Measurements from ENCODE around the gene ADGRB3.
"Not testable (repeated sequence)": the region's sequence is repeated elsewhere in the genome, so short reads cannot be mapped to it uniquely, and the experiment has no call there.

ADGRB3 gene

GRCh38 chr6:69284176-69284730 is 649.2 kb downstream of the ADGRB3 start:
- DNase-seq (ENCODE audit: low spot score), result no peak
- no peak overlapping the region for H3K27ac ChIP-seq
- TF ChIP-seq CTCF (IDR thresholded peaks at IDR 0.05), result no peak
- H3K4me3 ChIP-seq, result no peak overlapping the region

DNA sequence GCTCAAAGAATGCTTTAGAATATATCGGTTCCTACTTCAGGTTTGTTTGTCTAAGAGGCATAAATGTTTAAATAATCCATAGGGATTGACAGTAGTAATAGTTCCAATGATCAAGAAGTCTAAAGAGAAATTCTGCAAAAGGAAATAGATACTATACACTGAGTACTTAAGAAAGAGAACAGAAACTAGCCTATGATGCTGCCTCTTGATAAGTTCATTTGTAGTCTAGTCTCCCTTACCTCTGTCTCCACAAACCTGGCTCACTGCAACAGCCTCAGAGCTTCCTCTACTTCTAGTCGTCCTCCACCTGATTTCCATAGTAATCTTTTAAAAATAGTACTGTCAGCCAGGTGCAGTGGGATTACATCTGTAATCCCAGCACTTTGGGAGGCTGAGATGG is 650.0 kb downstream of the ADGRB3 start:
- no peak for DNase-seq (ENCODE audit: low spot score)
- no peak for TF ChIP-seq CTCF (IDR thresholded peaks at IDR 0.05)
- Histone ChIP-seq H3K4me3 (no peak overlapping the region), H3K27ac (no peak overlapping the region)

GRCh38 chr6:69286331-69286730 is 651.2 kb downstream of the ADGRB3 start:
- TF ChIP-seq CTCF (IDR thresholded peaks at IDR 0.05), result no peak
- Histone ChIP-seq H3K4me3 (no peak overlapping the region), H3K27ac (no peak overlapping the region)
- DNase-seq (ENCODE audit: low spot score), result no peak

DNA sequence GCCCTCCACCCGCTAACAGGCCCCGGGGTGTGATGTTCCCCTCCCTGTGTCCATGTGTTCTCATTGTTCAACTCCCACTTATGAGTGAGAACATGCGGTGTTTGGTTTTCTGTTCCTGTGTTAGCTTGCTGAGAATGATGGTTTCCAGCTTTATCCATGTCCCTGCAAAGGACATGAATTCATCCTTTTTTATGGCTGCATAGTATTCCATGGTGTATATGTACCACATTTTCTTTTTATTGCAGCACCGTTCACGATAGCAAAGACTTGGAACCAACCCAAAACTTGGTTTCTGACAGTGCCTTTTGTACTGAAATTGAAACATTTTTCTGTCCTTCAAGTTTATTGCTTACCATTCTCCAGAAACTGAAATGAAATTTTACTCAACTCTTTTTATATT is 653.1 kb downstream of the ADGRB3 start:
- H3K27ac ChIP-seq; H3K4me3 ChIP-seq; DNase-seq (ENCODE audit: low spot score): not testable (repeated sequence)

- no peak overlapping the region for H3K27ac ChIP-seq
- DNase-seq (ENCODE audit: low spot score), result no peak
- TF ChIP-seq CTCF (IDR thresholded peaks at IDR 0.05), result no peak
- no peak overlapping the region for H3K4me3 ChIP-seq
Measured at GRCh38 chr6:69289689-69290495, 654.8 kb downstream of the ADGRB3 start.

GRCh38 chr6:69293471-69293870 is 658.4 kb downstream of the ADGRB3 start:
- no peak for TF ChIP-seq CTCF (IDR thresholded peaks at IDR 0.05)

DNA sequence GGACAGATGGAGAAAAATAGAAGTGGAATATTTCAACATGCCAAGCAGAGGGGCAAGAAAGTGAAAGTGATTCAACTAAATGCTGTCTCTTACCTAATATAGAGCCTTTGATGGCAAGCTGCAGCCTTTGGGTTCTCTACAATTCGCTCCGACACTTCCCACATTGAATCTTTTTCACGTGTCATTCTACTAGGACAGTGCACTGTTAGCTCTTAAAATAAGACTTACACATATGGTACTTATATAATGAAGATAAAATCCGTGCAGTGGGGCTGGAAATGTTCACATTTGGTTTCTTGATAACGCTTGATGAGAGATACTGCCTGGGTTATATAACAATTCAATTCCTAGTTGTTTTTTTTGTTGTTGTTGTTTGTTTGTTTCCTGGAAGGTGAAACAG is 659.3 kb downstream of the ADGRB3 start:
- DNase-seq (ENCODE audit: low spot score), result no peak
- no peak for TF ChIP-seq CTCF (IDR thresholded peaks at IDR 0.05)
- Histone ChIP-seq H3K4me3 (no peak overlapping the region), H3K27ac (no peak overlapping the region)

More at GRCh38 chr6:69293471-69293870, 658.4 kb downstream of the ADGRB3 start:
- no peak for DNase-seq (ENCODE audit: low spot score)
- Histone ChIP-seq H3K27ac (no peak overlapping the region), H3K4me3 (no peak overlapping the region)

Data from coronary artery (tissue), 2 donors.